Measurements from ENCODE around the gene SMIM41.

DNA sequence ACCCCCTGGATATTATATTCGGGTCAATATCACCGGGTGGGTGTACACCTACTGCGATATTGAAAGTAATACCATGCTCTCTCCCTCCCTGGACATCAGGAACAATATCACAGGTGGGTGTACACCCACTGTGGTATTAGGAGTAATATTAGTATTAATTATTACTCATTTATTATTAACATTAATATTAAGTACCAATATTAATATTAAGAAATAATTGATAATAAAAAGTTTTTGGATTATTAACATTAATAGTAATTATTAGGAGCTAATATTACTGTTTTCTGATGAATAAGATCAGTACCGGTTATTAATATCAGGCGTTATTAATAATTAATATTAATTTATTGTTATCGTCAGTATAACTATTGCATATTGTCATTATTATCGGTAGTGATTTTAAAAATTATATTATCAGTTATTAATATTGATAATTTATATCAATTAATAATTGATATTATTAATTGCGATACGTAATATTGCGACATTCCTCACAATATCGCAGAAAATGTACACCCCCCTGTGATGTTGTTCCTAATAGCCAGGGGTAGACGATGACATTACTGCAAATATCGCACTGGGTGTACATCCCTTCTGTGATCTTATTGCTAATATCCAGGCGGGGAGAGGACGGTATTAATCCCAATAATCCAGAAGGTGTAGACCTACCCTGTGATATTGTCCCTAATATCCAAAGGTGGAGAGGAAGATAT, 17.0 kb downstream of the SMIM41 start:
- TF ChIP-seq, protein P1, sequence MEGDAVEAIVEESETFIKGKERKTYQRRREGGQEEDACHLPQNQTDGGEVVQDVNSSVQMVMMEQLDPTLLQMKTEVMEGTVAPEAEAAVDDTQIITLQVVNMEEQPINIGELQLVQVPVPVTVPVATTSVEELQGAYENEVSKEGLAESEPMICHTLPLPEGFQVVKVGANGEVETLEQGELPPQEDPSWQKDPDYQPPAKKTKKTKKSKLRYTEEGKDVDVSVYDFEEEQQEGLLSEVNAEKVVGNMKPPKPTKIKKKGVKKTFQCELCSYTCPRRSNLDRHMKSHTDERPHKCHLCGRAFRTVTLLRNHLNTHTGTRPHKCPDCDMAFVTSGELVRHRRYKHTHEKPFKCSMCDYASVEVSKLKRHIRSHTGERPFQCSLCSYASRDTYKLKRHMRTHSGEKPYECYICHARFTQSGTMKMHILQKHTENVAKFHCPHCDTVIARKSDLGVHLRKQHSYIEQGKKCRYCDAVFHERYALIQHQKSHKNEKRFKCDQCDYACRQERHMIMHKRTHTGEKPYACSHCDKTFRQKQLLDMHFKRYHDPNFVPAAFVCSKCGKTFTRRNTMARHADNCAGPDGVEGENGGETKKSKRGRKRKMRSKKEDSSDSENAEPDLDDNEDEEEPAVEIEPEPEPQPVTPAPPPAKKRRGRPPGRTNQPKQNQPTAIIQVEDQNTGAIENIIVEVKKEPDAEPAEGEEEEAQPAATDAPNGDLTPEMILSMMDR (conservative IDR thresholded peaks at IDR 0.05), result no peak
- no peak for TF ChIP-seq ZFX (IDR thresholded peaks at IDR 0.05)
